Right lobe of liver (tissue), 6 donors: ENCODE data around the gene SLC11A2. TPM values are rescaled to one million over a fixed set of nuclear protein-coding genes. Genes with fewer than 3 reads are reported as not detected.

Experiments
- ATAC-seq, 4 donors: fragments of 200-7000 bp; cut with Tn5 transposase; one replicate each; pipeline ENCODE4 v1.9.1; 2020; ENCODE audit warnings: mild to moderate bottlenecking in 4 of 4, moderate library complexity in 4 of 4
- DNase-seq, 3 donors: peaks; one replicate each; pipeline ENCODE4 v3.0.0-alpha.2; 2020
- H3K27ac ChIP-seq, 3 donors: fragments of 200-600 bp; one replicate each; pipeline ENCODE4 v1.8.0; 2022
- H3K27me3 ChIP-seq, 2 donors: fragments of 200-600 bp; one replicate each; pipeline ENCODE4 v1.8.0; 2022
- H3K36me3 ChIP-seq, 4 donors: fragments of 200-600 bp; sonication (generic) in 1 of 4; one replicate each; pipeline versions ENCODE4 v1.5.1 to v1.8.0; 2017 to 2022; ENCODE audit warnings: control low read depth in 1 of 4
- H3K4me1 ChIP-seq, 4 donors: fragments of 200-600 bp; sonication (generic) in 1 of 4; one replicate each; pipeline versions ENCODE4 v1.5.1 to v1.8.0; 2017 to 2022; ENCODE audit warnings: control low read depth in 1 of 4
- H3K4me3 ChIP-seq, 3 donors: fragments of 200-600 bp; one replicate each; pipeline ENCODE4 v1.8.0; 2022
- H3K9me3 ChIP-seq, 4 donors: fragments of 200-600 bp; sonication (generic) in 1 of 4; one replicate each; pipeline versions ENCODE4 v1.5.1 to v1.8.0; 2017 to 2022; ENCODE audit warnings: control low read depth in 1 of 4
- POLR2A ChIP-seq: fragments of 450-650 bp; IDR thresholded peaks from one replicate; pipeline ENCODE4 v1.6.1; 2017; ENCODE audit warnings: antibody characterized with exemption, mild to moderate bottlenecking
- WGBS: methylation state at CpG from one replicate; pipeline ENCODE4 v1.1.6; 2018; ENCODE audit warnings: low coverage, low lambda C conversion rate; ENCODE audit not compliant: insufficient coverage; ENCODE audit errors: missing lambda C conversion rate; 5-methylcytosine and 5-hydroxymethylcytosine counted together
- intact Hi-C, 2 donors: fragments of 100-400 bp; cut with DNase I; formaldehyde crosslinking; loops; one replicate each; pipeline versions ENCODE4 v1.11.2 to v1.14.1; 2022
- total RNA-seq, 6 experiments: library from RNA; depleted of rRNA in 2 of 6; stranded (reverse); fragments of >200 nt in 2 of 6; fragmentation: NEBNext Ultra II Directional in 3 of 6; extraction: Animal tissue kit (Norgen Biotek cat#: 25700) in 3 of 6; gene quantifications; one replicate each; pipeline versions ENCODE4 v1.1.0 to v1.2.4, GENCODE V29; 2016 to 2023
- TF ChIP-seq, protein P1 (sequence below), 4 donors: fragments of 200-600 bp in 3 of 4; fragments of 450-650 bp in 1 of 4; IDR thresholded peaks; one replicate each; pipeline versions ENCODE4 v1.5.1 to v1.8.0; 2016 to 2022; ENCODE audit warnings: antibody characterized with exemption in 4 of 4, mild to moderate bottlenecking in 2 of 4
- donor health status: DM: no; HTN: yes; CAD: no.
- donor health status: DM: no; HTN: no; CAD: no.
- donor health status: DM: no; HTN: no; CAD: no.
- donor health status: DM: no; HTN: yes; CAD: no.
- donor health status: DM: no; HTN: yes; CAD: no.

SLC11A2 gene
- total RNA-seq, 6 experiments from 2014 or later: 27.8 to 51.6 (median 34.2) TPM

DNA sequence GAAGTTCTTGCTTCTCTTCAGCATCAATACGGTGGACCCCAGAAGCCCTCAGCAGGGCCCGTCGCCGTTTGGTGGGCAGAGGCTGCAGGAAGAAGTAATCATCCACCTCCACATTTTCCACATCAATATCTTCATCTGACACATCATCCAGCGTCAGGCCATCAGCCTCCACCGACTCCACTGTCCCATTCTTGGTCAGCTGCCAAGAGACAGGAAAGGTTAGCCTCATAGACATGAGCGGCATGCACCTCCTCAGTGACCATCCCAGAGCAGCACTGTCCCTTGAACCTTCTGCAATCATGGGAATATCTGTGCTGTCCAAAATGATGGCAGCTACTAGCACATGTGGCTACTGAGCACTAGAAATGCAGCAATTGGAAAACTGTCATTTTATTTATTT, 41.6 kb upstream of the SLC11A2 start:
- Histone ChIP-seq H3K27me3 (no peaks in the 10 kb centered on the region), H3K36me3 (peaks cover 0 to 58% (median 0%) of the 10 kb centered on the region in 4 donors), H3K4me3 (no peak overlapping the region), H3K27ac (no peak overlapping the region), H3K9me3 (no peaks in the 10 kb centered on the region), H3K4me1 (peaks cover 0 to 15% (median 2%) of the 10 kb centered on the region in 4 donors)
- 87% methylated on average over 7 of the region's 7 CpGs for WGBS
- intact Hi-C loops: no loop called here
- TF ChIP-seq POLR2A: no peak
- TF ChIP-seq, protein P1, sequence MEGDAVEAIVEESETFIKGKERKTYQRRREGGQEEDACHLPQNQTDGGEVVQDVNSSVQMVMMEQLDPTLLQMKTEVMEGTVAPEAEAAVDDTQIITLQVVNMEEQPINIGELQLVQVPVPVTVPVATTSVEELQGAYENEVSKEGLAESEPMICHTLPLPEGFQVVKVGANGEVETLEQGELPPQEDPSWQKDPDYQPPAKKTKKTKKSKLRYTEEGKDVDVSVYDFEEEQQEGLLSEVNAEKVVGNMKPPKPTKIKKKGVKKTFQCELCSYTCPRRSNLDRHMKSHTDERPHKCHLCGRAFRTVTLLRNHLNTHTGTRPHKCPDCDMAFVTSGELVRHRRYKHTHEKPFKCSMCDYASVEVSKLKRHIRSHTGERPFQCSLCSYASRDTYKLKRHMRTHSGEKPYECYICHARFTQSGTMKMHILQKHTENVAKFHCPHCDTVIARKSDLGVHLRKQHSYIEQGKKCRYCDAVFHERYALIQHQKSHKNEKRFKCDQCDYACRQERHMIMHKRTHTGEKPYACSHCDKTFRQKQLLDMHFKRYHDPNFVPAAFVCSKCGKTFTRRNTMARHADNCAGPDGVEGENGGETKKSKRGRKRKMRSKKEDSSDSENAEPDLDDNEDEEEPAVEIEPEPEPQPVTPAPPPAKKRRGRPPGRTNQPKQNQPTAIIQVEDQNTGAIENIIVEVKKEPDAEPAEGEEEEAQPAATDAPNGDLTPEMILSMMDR (IDR thresholded peaks at IDR 0.05): no peak
- ATAC-seq (no peak), DNase-seq (no peak)

DNA sequence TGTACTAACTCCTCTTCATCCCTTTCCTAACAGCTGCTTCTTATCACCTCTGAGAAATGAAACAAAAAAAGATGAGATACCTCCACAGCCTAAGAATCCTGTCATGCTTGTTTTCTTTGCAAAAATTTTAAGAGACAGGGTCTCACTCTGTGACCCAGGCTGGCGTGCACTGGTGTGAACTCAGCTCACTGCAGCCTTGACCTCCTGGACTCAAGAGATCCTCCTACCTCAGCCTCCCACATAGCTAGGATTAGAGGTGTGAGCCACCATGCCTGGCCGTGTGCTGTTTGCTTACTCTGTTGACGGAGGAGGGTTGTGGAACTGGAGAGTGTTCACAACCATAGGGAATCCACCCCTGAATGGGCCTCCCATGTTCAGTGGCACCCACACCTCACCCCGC, 41.0 kb upstream of the SLC11A2 start:
- H3K4me1 ChIP-seq: peaks cover 0 to 20% (median 2%) of the 10 kb centered on the region in 4 donors
- no peak overlapping the region for H3K27ac ChIP-seq
- ATAC-seq (no peak), DNase-seq (no peak)
- peaks cover 0 to 58% (median 0%) of the 10 kb centered on the region in 4 donors for H3K36me3 ChIP-seq
- no peaks in the 10 kb centered on the region for H3K9me3 ChIP-seq
- no peak overlapping the region for H3K4me3 ChIP-seq
- 76% methylated on average over 2 of the region's 4 CpGs for WGBS
- H3K27me3 ChIP-seq: no peaks in the 10 kb centered on the region
- intact Hi-C loops: no loop called here
- no peak for TF ChIP-seq POLR2A
- TF ChIP-seq, protein P1 (IDR thresholded peaks at IDR 0.05): no peak

DNA sequence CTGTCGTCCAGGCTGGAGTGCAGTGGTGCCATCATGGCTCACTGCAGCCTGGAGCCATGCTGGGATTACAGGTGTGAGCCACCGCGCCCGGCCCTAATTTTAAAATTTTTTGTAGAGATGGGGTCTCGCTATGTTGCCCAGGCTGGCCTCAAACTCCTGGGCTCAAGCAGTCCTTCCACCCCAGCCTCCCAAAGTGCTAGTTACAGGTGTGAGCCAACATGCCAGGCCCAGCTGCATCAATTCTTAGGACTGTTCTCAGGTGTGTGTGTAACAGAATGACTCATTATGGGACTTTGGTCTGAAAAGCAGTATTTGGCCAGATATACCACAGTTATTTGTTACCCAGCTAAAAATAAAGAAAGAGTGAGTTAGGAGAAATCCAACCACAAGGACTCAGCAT, 39.3 kb upstream of the SLC11A2 start:
- peak; percentile 53 to 87 (median 60) for ATAC-seq
- Histone ChIP-seq H3K27ac (no peak overlapping the region), H3K4me3 (no peak overlapping the region), H3K4me1 (peaks cover 0 to 21% (median 2%) of the 10 kb centered on the region in 4 donors), H3K9me3 (no peaks in the 10 kb centered on the region), H3K36me3 (peaks cover 0 to 52% (median 0%) of the 10 kb centered on the region in 4 donors), H3K27me3 (no peaks in the 10 kb centered on the region)
- no peak for DNase-seq
- intact Hi-C loops: no loop called here
- 98% methylated on average over 5 of the region's 5 CpGs for WGBS
- TF ChIP-seq POLR2A: no peak
- TF ChIP-seq, protein P1 (IDR thresholded peaks at IDR 0.05): no peak

DNA sequence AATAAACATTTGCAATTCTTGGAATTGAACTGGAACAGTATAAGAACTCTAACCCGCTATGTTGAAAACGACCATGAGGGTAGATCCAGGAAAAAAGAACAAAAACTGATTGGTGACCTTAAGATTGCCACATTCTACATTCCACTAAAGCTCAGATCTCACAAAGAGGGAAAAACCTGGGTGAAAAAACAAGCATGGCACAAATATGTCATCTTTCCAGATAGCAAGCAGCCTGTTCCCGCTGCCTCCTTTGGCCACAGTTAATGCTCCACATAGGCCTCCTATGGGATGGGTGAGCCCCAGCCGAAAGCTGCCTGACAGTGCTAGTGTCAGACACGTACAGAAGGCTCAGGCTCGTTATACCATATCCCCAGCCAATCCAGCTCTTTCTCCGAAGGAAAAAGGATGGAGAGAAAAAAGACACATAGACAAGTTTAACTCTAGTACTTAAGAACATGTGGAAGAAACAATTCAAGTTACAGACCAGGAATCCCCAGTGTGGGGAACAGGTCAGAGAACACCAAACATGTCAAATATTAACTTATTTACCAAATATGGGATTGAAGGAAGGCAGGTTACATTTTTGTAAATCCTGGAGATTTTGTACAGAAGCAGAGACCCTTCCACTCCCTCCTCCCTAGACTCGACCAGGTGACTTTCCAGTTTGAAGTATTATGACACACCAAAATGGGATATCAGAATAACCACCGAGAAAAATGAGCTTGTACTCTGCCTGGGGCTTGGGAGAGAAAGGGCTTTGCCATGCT, 36.6 kb upstream of the SLC11A2 start:
- 68% methylated on average over 9 of the region's 9 CpGs for WGBS
- Histone ChIP-seq H3K4me3 (no peak overlapping the region), H3K4me1 (peaks cover 0 to 13% (median 0%) of the 10 kb centered on the region in 4 donors), H3K36me3 (peaks cover 0 to 69% (median 19%) of the 10 kb centered on the region in 4 donors), H3K9me3 (no peaks in the 10 kb centered on the region), H3K27me3 (no peaks in the 10 kb centered on the region), H3K27ac (no peak overlapping the region)
- ATAC-seq: peak in 2 of 4 donors; percentile 6 to 35
- DNase-seq: no peak
- TF ChIP-seq POLR2A: no peak
- TF ChIP-seq, protein P1 (IDR thresholded peaks at IDR 0.05): no peak
- intact Hi-C loops: no loop called here
